Activated CD8-positive, alpha-beta T cell treated with anti-CD3 and anti-CD28 coated beads, Interleukin-2, amount 10 ng/mL, durations not matched to agents 7 days and 5 days (primary cell): ENCODE results near the gene TMEM145. TPM values are rescaled to one million over a fixed set of nuclear protein-coding genes. Genes with fewer than 3 reads are reported as not detected.

Experiments
- ATAC-seq: fragments of 150-1000 bp; cut with Tn5 transposase; one replicate; pipeline ENCODE4 v1.10.0; 2021; ENCODE audit warnings: moderate library complexity
- CTCF ChIA-PET: fragments of 350-600 bp; sonication (Branson Sonifier 250); formaldehyde crosslinking; loops from one replicate; lab custom pipeline; 2021; ENCODE audit warnings: antibody characterized with exemption; lab: Charles Lee
- POLR2A ChIA-PET: fragments of 350-600 bp; sonication (Branson Sonifier 250); formaldehyde crosslinking; loops from one replicate; lab custom pipeline; 2021; ENCODE audit warnings: antibody characterized with exemption; lab: Charles Lee
- DNase-seq: peaks from one replicate; pipeline ENCODE4 v3.0.0-alpha.2; 2020
- H3K27ac Mint-ChIP-seq: one replicate; pipeline ENCODE4 v1.8.0; 2021; ENCODE audit warnings: mild to moderate bottlenecking, mixed read lengths
- H3K27me3 Mint-ChIP-seq: one replicate; pipeline ENCODE4 v1.8.0; 2021; ENCODE audit warnings: low read depth, mixed read lengths
- H3K36me3 Mint-ChIP-seq: one replicate; pipeline ENCODE4 v1.8.0; 2021; ENCODE audit warnings: low read depth, mixed read lengths
- H3K4me1 Mint-ChIP-seq: one replicate; pipeline ENCODE4 v1.8.0; 2021; ENCODE audit warnings: low read depth, mixed read lengths
- H3K4me3 Mint-ChIP-seq: one replicate; pipeline ENCODE4 v1.8.0; 2021; ENCODE audit warnings: mild to moderate bottlenecking, mixed read lengths
- H3K9me3 Mint-ChIP-seq: one replicate; pipeline ENCODE4 v1.8.0; 2022; ENCODE audit warnings: mixed read lengths; ENCODE audit not compliant: insufficient read depth
- total RNA-seq, 2 experiments: library from RNA; stranded (reverse); gene quantifications; one replicate each; pipeline ENCODE4 v1.2.3, GENCODE V29; 2021

Gene TMEM145
- total RNA-seq, 2 experiments from 2014 or later = 0.37 TPM; not detected in 1

DNA sequence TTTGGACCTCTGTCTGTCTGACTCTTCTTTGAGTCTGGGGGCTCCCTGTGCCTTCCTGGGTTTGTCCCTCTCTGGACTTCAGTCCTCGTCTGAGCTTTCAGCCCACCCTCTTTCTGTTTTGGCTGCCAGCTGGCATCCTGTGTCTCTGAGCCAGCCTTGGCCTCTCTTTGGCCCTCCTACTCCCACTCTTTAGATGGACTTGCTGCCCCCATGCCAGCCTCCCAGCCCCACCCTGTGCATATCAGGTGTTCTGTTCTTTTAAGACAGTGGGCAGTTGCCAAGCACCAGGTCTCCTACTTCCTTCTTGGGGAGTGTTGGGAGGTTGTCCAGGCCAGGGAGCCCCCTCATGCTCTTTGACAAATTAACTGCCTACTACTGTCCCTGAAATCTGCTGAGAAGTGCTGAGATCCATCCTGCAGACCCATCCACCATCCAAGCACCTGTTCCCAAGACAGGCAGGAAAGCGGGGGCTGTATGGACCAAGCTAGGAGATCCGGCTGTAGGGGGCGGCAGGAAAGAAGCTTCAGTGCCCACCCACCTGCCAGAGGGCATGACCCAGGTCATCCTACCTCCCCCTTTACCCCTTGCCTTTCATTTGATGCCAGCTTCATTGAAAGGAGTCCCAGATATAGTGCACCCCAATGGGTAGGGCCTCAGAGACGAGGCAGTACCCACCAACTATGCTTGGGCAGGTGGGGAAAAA is 34.5 kb upstream of the TMEM145 start:
- POLR2A ChIA-PET = interaction anchor here (1.4 to 2.5 kb wide), 2 partner anchors 8 to 11 kb away, joined by 4 to 33 read pairs; no protein-coding TSS in a partner anchor
- Mint-ChIP-seq H3K27me3 (no peaks in the 10 kb centered on the region), H3K27ac (peak overlapping the region; percentile 92), H3K36me3 (peaks cover 31% of the 10 kb centered on the region), H3K4me3 (peak overlapping the region; percentile 81), H3K9me3 (no peaks in the 10 kb centered on the region), H3K4me1 (peaks cover 65% of the 10 kb centered on the region)
- DNase-seq (no peak), ATAC-seq (no peak)
- CTCF ChIA-PET = interaction anchor here (1.0 to 3.5 kb wide), 26 partner anchors 8 to 170 kb away, joined by 3 to 113 read pairs (median 7); partner anchors contain the start of genes CIC, DEDD2, ERF and GSK3A

DNA sequence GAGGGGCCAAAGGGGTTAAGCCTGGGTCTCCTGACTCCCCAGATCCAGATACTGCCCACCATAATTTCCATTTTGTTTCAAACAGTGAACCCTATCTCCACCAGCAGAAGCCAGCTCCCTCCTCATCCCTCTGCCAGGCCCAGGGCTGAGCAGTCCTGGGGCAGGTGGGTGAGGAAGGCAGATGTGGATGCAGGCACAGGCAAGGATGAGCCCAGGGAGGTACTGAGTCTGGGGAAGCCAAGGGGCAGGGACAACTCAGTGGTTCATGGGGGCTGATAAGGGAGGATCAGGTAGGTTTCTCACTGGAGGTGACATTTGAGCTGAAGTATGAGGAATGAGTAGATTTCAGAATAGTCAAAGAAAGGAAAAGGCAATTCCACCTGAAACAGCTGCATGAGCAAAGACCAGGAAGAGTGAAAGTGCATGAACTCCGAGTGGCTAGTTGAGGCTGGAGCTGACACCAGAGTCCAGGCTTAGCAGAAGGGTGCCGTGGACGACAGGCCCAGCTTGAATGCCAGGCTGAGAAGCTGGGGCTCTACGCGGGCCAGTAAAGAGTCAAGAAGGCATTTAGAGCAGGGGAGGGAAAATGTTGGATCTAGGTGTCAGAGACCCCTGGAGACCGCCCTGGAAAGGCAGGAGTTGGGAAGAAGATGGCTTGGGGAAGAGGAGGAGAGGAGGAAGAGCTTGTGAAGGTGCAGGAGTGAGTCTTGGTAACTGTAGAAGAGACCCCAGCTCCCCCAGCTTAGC is 33.8 kb upstream of the TMEM145 start:
- ATAC-seq (no peak), DNase-seq (no peak)
- POLR2A ChIA-PET = interaction anchor here (0.8 to 2.5 kb wide), 9 partner anchors 9 to 78 kb away, joined by 3 to 33 read pairs (median 4); partner anchors contain the start of gene ZNF526
- CTCF ChIA-PET = interaction anchor here (0.7 to 3.5 kb wide), 37 partner anchors 9 to 173 kb away, joined by 3 to 113 read pairs (median 5); partner anchors contain the start of genes CIC, DEDD2, ERF and GSK3A
- Mint-ChIP-seq H3K27ac (peak overlapping the region; percentile 92), H3K9me3 (no peaks in the 10 kb centered on the region), H3K4me3 (peak overlapping the region; percentile 81), H3K4me1 (peaks cover 64% of the 10 kb centered on the region), H3K27me3 (no peaks in the 10 kb centered on the region), H3K36me3 (peaks cover 27% of the 10 kb centered on the region)

DNA sequence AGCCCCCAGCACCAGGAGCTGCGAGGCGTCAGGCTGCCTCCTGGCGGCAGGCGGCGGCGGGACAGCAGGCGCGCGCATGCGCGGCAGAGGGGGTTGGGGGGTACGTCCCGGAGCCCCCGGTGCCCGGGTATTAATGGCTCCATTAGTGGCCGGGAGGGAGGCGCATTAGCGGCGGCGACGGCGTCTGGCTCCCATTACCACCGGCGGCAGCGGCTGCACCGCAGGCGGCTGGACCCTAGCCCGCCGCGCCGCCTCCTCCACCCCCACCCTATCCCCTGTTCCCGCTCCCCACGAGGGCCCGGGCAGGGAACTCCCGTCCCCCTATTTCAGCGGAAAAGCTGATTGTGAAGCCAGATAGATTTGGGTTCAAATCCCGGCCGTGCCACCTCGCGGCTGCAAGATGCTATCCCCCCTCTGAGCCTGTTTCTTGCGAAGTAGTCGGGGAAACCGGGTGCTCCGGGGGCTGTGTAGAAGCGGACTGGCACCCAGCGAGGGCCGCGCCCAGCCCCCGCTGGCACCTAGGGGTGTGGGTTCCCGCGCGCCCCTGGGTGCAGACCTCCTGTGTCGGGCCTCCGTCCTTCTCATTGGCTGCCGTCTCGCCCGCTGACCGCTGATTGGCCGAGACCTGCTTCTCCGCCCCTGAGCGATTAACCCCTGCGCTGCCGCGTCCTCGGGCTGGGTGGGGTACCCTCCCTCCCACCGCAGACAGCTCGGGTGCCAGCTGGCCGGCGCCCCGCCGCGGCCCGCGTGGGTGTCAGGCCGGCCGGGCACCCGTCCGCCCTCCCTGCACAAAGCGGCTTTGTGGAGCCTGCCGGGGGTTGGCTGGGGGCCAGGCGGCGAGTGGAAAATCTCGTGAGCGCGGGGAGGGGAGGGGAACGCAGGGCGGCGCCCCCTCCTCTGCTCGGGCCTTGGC is 33.0 kb upstream of the TMEM145 start:
- H3K27ac Mint-ChIP-seq = peak overlapping the region; percentile 92
- H3K4me3 Mint-ChIP-seq = peak overlapping the region; percentile 81
- no peaks in the 10 kb centered on the region for H3K27me3 Mint-ChIP-seq
- ATAC-seq (peak; percentile 61), DNase-seq (peak; percentile 93)
- H3K36me3 Mint-ChIP-seq = peaks cover 19% of the 10 kb centered on the region
- no peaks in the 10 kb centered on the region for H3K9me3 Mint-ChIP-seq
- ChIA-PET CTCF (interaction anchor here (0.7 to 3.5 kb wide), 36 partner anchors 10 to 174 kb away, joined by 3 to 113 read pairs (median 5); partner anchors contain the start of genes CIC, DEDD2, ERF and GSK3A), POLR2A (interaction anchor here (0.8 to 2.5 kb wide), 9 partner anchors 9 to 79 kb away, joined by 3 to 33 read pairs (median 4); partner anchors contain the start of gene ZNF526)
- H3K4me1 Mint-ChIP-seq = peaks cover 61% of the 10 kb centered on the region

DNA sequence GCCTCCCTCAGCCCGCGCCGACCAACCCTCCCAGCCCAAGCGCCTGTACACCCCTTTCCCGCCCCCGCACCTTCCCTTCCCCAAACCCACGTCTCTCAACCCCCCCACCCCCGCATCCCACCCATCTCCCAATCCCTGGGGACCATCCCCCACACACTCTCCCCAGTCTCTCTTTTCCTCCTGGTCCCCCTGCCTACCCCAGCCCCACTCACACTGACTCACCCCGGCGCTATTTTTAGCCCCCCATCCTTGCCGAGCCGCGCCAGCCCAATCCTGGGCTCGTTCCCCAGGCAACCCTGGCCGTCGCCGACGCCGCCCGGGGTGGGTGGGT is 32.3 kb upstream of the TMEM145 start:
- Mint-ChIP-seq H3K9me3 (no peaks in the 10 kb centered on the region), H3K27ac (no peak overlapping the region), H3K4me3 (no peak overlapping the region), H3K36me3 (peaks cover 15% of the 10 kb centered on the region), H3K27me3 (no peaks in the 10 kb centered on the region), H3K4me1 (peaks cover 63% of the 10 kb centered on the region)
- CTCF ChIA-PET = interaction anchor here (0.9 to 3.5 kb wide), 3 partner anchors 11 to 46 kb away, joined by 3 to 113 read pairs (median 60); partner anchors contain the start of genes CIC and GSK3A
- DNase-seq (peak; percentile 36), ATAC-seq (no peak)
- POLR2A ChIA-PET = interaction anchor here (1.1 to 2.5 kb wide), 5 partner anchors 10 to 82 kb away, joined by 3 to 33 read pairs (median 5); partner anchors contain the start of genes PAFAH1B3 and PRR19

GRCh38 chr19:42281146-42281826 is 31.8 kb upstream of the TMEM145 start:
- Mint-ChIP-seq H3K4me1 (peaks cover 63% of the 10 kb centered on the region), H3K36me3 (peaks cover 10% of the 10 kb centered on the region), H3K4me3 (no peak overlapping the region), H3K27ac (no peak overlapping the region), H3K27me3 (no peaks in the 10 kb centered on the region), H3K9me3 (no peaks in the 10 kb centered on the region)
- no peak for ATAC-seq
- DNase-seq = no peak
- POLR2A ChIA-PET = interaction anchor here (0.6 to 2.5 kb wide), 8 partner anchors 11 to 152 kb away, joined by 3 to 33 read pairs (median 4); partner anchors contain the start of genes CIC, PAFAH1B3 and PRR19
- CTCF ChIA-PET = interaction anchor here (0.9 to 3.5 kb wide), 5 partner anchors 11 to 172 kb away, joined by 3 to 60 read pairs (median 7); partner anchors contain the start of genes CIC and GSK3A

DNA sequence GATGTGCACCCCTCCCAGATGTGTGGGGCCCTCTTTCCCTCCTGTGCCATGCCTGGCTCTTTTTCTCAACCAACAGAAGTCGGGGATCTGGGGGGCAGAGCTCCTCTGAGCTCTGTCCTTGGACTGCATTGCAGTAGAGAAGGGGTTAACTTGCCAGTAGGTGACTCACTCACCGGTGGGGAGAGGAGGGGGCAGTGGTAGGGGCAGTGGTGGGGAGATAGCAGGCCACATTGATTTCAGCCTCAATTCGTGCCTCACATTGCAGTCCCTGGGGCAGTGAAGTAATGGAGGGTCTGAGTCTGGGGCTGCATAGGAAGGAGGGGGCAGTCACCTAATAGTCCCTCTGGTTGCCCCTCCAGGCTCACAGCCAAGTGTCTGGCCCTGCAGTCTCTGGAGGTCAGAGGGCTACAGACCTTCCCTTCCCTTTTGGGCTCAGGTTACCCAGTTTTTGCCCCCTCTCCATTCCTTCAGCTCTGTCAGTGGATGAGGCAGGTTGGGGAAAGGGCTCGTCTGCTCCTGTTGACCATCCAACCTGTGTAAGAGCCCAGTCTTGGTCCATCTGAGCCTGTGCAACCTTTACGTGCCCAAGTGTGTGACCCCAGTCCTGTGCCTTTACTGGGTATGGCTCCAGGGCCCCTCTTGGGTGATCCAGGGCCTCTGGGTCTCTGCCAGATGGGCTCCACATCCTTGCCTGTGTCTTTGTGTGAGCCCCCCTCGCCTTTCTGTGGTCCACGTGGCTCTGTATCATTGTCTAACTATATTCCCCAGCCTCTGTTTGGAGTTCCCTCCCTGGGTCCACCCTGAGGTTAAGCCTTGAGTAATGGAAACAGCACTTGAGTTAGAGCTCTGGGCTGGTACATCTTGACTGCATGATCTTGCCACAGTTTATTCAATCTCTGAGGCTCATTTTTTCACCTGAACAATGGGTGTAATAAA is 31.0 kb upstream of the TMEM145 start:
- no peak overlapping the region for H3K27ac Mint-ChIP-seq
- CTCF ChIA-PET = interaction anchor here (0.8 to 3.5 kb wide), 7 partner anchors 12 to 173 kb away, joined by 3 to 60 read pairs (median 4); partner anchors contain the start of genes CIC and GSK3A
- no peaks in the 10 kb centered on the region for H3K9me3 Mint-ChIP-seq
- H3K4me3 Mint-ChIP-seq = no peak overlapping the region
- DNase-seq (no peak), ATAC-seq (no peak)
- POLR2A ChIA-PET = interaction anchor here (0.6 to 2.0 kb wide), 9 partner anchors 12 to 153 kb away, joined by 3 to 11 read pairs (median 3); partner anchors contain the start of genes CIC, PAFAH1B3, PRR19 and ZNF526
- H3K4me1 Mint-ChIP-seq = peaks cover 55% of the 10 kb centered on the region
- peaks cover 11% of the 10 kb centered on the region for H3K36me3 Mint-ChIP-seq
- no peaks in the 10 kb centered on the region for H3K27me3 Mint-ChIP-seq

DNA sequence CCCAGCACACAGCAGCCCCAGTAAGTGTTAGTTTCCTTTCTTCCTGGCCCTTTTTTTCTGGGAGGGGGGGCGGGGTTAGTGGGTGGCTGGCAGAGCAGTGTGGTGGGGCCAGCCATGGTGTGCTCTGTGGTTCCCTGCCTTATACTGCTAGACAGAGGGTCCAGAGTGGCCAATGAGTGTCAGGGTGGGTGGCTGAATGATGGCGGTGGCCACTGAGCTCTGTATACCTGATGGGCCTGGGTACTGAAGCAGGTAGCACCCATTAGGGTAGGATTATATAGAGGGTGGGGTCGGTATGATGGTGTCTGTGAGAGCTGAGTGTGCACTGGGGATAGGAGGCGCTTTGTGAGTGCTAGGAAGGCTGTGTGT is 30.3 kb upstream of the TMEM145 start:
- CTCF ChIA-PET = interaction anchor here (0.8 to 1.9 kb wide), 4 partner anchors 13 to 150 kb away, joined by 3 to 8 read pairs (median 6); partner anchors contain the start of gene GSK3A
- no peak for DNase-seq
- ATAC-seq = no peak
- H3K9me3 Mint-ChIP-seq = no peaks in the 10 kb centered on the region
- no peak overlapping the region for H3K4me3 Mint-ChIP-seq
- H3K27ac Mint-ChIP-seq = no peak overlapping the region
- H3K27me3 Mint-ChIP-seq = no peaks in the 10 kb centered on the region
- POLR2A ChIA-PET = interaction anchor here (0.5 to 2.0 kb wide), 6 partner anchors 13 to 150 kb away, joined by 3 to 11 read pairs (median 3); partner anchors contain the start of genes CIC and ZNF526
- peaks cover 14% of the 10 kb centered on the region for H3K36me3 Mint-ChIP-seq
- peaks cover 49% of the 10 kb centered on the region for H3K4me1 Mint-ChIP-seq

DNA sequence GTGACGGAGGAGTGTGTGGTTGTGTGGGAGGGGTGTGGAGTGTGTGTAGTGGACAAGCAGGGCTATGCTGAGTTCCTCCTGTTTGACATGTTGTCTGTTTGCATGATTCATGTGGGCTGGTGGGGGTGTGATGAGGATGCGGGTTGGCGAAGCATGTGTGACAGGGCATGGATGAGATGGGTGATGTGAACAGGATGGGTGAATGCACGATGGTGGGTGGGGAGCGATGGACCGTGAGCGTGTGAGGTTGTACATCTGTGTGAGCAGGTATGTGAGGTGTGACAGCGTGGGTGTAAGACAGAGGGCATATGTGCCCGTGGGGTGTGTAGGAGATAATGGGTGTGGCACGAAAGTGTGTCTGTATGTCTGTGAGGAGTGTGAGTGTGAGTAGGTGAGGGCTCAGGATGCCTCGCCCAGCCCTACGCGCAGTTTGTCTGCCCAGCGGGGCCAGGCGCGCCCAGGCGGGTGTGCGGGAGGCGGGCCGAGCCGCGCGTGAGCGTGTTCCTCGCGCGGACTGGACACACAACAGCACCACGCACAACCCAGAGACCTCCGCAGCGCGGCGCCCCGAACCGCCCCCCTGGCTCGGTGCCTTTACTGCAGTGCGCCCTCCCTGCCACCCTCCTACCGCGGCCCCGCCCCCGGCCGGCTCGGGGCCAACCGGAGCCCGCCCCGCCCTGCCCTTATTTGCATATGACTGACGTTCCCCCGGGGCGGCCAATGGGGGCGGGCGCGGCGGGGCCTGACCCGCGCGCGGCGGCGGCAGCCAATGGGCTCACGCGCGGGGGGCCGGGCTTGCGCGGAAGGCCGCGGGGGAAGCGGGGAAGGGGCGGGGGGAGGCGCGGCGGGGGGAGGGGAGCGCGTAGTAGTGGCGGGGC is 29.7 kb upstream of the TMEM145 start:
- ATAC-seq (peak; percentile 69), DNase-seq (peak; percentile 98)
- no peak overlapping the region for H3K4me3 Mint-ChIP-seq
- H3K4me1 Mint-ChIP-seq = peaks cover 45% of the 10 kb centered on the region
- H3K27ac Mint-ChIP-seq = no peak overlapping the region
- peaks cover 15% of the 10 kb centered on the region for H3K36me3 Mint-ChIP-seq
- ChIA-PET POLR2A (interaction anchor here (0.5 to 2.0 kb wide), 6 partner anchors 13 to 64 kb away, joined by 3 to 11 read pairs (median 4); partner anchors contain the start of genes CIC and ZNF526), CTCF (interaction anchor here (0.8 to 1.9 kb wide), 4 partner anchors 13 to 150 kb away, joined by 3 to 8 read pairs (median 5); partner anchors contain the start of genes DEDD2 and GSK3A)
- no peaks in the 10 kb centered on the region for H3K9me3 Mint-ChIP-seq
- H3K27me3 Mint-ChIP-seq = no peaks in the 10 kb centered on the region
